ENCODE results near the gene RABEP2.
"Not testable (repeated sequence)": the region's sequence is repeated elsewhere in the genome, so short reads cannot be mapped to it uniquely, and the experiment has no call there.

Gene RABEP2

DNA sequence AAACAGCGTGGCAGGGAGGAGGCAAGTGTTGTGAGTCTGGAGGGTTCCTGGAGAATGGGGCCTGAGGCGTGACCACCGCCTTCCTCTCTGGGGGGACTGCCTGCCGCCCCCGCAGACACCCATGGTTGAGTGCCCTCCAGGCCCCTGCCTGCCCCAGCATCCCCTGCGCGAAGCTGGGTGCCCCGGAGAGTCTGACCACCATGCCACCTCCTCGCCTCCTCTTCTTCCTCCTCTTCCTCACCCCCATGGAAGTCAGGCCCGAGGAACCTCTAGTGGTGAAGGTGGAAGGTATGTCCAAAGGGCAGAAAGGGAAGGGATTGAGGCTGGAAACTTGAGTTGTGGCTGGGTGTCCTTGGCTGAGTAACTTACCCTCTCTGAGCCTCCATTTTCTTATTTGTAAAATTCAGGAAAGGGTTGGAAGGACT, 6.8 kb upstream of the RABEP2 start, which contains the start of gene CD19:
CD19 (plus strand) TSS at position 171 of the 425 bp plus-strand sequence; CDS start at position 201, 30 bp downstream.
- no peak for DNase-seq

DNA sequence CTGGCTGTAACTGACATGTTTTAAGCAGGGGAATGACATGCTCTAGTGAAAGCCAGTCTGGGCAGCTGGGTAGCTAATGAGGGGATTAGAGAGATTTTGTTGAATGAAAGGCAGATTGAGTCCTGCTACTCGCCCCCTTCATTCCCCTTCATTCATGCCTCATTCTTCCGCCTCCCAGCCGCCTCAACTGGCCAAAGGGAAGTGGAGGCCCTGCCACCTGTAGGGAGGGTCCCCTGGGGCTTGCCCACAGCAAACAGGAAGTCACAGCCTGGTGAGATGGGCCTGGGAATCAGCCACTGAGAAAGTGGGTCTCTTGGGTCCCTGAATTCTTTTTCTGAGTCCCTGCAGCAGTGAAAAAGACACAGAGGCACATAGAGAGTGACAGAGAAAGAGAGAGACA, 5.6 kb upstream of the RABEP2 start:
- DNase-seq: no peak

DNA sequence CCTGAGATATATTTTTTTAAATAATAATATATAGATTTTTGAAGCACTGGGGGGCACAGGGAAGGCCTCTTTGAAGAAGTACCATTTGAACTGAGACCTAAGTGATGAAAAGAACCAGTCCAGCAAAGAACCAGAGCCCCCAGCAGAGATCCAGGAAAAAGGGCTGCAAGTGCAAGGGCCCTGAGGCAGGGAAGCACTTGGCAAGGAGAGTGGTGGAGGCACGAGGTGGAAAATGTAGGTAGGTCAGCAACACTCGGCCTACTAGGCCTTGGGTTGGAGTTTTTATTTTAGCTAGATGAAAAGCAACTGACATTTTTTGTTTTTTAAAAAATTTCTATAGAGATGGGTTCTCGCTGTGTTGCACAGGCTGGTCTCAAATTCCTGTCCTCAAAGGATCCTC, 5.2 kb upstream of the RABEP2 start:
- DNase-seq: no peak

DNA sequence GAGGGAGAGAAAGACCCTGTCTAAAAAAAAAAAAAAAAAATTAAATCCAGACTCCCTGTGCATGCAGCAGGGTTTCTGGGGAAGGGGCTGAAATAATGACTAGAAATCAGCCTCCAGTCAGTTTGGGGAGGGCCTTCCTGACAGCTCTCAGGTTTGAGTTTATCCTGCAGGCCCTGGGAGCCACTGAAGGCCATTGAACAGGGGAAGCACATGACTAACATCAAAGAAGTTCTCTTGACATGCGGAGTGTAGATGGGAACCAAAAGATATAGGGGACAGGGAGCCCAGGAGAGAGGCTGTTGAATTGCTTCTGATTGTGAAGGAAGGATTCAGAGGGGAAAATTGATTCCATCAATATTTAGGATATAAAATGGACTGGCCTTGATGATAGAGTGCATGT, 2.8 kb upstream of the RABEP2 start:
- DNase-seq: no peak

DNA sequence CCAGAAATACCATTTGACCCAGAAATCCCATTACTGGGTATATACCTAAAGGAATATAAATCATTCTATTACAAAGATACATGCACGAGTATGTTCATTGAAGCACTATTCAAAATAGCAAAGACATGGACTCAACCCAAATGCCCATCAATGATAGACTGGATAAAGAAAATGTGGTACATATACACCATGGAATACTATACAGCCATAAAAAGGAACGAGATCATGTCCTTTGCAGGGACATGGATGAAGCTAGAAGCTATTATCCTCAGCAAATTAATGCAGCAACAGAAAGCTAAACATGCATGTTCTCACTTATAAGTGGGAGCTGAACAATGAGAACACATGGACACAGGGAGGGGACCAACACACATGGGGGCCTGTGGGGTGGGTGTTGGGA, 1.2 kb upstream of the RABEP2 start:
- not testable (repeated sequence) for DNase-seq

DNA sequence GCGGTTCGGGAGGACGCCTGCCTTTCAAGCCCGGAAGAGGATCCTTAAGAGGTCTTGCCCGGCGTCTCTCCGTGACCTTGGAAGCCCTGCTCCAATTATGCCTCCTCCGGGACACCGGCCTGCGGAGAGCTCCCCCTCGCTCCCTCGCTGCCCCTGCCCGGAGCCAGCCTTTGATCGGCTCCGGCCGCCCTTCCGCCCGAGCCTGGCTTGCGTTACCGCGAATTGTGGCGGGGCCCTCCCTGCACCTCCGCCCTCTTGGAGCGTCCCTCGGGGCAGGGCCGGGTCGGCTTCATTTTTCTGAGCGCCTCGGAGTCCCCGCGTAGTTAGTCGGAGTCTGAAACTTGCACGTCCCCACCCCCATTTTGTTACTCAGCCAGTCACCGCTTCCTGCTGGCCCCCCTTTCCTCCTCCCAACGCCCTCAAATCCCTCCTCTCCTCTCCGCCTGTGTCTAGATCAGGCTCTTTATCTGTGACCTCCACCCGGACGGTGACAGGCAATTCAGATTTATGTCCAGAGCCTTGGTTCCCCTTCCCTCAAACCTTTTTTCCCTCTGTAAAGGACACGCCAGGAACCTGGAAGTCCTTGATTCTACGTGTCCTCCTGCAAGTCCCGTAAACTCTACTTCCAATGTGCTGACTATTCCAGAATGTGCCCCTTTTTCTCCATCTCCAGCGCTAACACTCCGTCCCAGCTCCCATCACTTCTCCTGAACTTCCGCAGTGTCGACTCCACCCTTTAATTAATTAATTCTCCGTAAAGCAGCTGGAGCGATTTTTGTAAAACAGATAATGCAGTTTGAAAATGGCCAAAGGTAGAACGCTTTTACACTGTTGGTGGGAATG, 569 bp upstream of the RABEP2 start:
- peak; percentile 69 to 71 for DNase-seq

DNA sequence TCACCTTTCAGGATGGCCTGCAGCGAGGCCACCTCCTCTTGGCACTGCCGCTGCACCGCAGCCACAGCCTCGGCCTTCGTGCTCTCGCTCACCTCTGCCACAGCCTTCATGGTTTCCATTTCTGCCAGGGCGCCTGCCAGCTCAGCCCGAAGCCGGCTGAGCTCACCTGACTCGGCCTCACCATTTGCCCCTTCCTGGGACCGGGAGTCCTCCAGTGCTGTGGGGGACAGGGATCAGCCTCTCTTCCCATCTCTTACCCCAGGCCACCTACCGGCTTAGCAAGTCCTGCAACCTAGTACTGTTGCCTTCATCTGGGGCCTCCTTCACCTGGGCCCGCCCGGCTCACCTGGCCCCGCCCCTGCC, 658 bp downstream of the RABEP2 start:
- no peak for DNase-seq

DNA sequence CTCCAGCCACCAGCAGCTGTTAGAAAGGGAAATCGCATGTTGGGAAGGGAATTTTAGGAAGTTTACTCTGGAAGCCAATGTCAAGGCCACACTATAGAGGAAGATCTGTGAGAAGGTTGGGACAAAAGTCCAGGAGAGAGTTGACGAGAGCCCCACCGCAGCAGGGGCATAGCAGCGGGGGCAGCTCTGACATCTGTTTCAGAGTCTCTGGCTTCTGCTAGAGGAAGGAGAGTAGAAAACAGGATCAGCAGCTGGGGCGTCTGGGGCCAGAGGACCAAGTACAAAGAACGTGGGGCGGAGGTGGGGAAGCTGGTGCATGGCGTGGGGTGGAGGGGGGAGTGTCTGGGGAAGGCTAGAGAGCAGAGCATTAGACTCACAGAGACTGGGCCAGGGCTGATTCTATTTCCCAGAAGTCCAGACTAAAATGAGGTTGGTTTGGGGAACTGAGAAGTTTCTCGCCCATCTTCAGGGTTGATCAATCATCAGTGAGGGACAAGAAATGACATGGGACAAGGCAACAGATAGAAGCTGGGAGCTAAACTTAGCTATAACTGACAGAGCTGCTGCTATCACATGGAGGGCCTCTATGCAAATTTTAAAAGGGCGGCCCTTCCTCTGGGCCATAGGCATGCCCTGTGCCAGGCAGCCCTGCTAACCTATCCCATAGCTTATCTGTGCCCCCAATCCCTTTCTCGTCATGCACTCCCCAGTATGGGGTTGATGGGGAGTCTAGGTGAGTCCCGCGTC, 1.2 kb downstream of the RABEP2 start:
- no peak for DNase-seq

DNA sequence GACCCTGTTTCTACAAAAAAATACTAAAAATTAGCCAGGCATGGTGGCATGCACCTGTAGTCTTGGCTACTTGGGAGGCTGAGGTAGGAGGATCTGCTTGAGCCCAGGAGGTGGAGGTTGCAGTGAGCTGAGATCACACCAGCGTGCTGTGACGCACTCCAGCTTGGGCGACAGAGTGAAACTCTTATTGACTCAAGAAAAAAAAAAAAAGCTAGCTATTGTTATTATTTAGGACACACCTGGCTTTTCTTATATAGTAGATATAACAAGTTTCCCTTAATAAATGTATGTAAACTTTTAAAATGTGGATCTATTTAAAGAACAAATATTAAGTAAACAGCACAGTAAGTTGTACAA, 1.8 kb downstream of the RABEP2 start:
- no peak for DNase-seq

DNA sequence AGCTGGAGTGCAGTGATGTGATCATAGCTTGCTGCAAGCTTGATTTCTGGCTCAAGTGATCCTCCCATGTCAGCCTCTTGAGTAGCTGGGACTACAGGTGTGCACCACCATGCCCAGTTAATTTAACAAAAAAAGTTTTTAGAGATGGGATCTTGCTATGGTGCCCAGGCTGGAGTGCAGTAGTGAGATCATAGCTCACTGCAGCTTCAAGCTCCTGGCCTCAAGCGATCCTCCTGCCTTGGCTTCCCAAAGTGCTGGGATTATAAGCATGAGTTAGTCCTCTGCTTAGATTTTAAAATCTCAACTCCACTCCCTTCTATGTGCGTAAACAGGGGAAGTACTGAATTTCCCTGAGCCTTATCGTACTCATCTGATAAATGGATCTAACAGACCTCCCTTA, 6.3 kb downstream of the RABEP2 start:
- DNase-seq: no peak

DNA sequence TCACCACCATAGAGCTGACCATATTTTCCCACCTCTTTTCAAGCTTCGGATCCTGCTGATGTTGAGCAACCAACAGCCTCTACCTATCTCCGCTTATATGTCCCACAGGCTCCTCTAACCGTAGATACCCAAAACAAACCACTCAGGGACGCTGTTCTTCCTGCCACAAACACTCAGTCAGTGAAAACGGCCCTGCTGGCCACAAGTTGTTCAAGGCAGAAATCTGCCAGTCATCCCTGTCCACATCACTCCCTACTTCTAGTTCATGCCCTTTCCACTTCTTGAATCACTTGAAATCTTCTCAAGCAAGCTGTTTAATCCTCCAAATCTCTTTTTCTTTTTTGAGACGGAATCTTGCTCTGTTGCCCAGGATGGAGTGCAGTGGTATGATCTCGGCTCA, 7.9 kb downstream of the RABEP2 start:
- no peak for DNase-seq

DNA sequence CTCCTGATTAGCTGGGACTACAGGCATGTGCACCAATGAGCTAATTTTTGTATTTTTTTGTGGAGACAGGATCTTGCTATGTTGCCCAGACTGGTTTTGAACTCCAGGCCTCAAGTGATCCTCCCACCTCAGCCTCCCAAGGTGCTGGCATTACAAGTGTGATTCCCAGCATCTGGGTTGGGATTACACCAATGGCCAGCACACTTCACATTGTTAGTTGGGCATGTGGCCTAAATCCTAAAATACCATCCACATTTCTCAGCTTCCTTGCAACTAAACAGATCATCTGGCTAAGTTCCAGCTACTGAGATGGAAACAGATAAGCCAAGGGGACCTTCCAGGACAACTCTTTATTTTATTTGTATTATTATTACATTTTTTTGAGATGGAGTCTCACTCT, 9.9 kb downstream of the RABEP2 start:
- DNase-seq: no peak

DNA sequence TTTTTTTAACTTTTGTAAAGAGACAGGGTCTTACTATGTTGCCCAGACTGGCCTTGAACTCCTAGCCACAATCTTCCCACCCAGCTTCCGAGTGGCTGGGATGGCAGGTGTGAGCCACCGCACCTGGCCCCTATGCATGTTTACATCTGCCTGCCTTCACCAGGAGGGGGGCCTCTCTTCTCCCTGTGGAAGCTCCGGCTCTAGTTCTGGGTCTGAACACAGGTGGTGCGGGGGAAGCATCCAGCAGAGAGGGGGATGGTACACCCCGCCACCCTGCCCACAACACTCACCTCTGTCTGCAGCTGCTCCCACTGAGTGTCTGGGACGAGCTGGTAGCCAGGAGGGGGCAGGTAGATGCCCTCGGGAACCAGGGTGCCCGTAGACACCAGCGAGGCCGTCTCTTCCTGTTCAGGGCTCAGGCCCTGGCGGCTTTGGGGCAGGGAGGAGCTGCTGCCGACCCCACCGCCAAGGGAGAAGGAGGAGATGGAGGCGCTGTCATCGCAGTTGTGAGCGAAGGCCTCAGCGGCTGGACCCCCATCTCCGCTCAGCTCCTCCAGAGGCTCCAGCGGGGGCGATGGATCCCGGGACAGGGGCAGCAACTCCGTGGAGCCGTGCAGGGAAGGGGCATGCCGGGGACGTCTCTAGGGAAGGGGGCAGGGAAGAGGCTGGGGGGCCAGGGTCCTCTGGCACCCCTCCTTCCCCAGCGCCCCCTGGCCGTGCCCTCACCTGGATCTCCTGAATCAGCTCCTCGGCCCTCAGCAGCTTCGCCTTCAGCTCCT, 10.9 kb downstream of the RABEP2 start:
- DNase-seq: no peak

DNA sequence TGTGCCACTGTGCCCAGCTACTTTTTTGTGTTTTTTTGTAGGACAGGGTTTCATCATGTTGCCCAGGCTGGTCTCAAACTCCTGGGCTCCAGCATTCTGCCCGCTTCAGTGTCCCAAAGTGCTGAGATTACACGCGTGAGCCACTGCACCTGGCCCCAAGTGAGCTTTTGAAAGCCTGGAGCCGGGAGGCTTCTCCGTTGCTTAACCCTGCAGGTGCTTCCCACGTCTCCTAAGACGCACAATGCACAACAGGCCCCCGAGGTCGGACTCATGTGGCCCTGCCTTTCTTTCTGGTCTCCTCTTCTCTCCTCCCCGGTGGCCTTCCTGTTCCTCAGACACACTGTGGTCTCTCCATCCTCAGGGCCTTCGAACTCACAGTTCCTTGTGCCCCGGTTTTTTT, 12.5 kb downstream of the RABEP2 start:
- DNase-seq: no peak

DNA sequence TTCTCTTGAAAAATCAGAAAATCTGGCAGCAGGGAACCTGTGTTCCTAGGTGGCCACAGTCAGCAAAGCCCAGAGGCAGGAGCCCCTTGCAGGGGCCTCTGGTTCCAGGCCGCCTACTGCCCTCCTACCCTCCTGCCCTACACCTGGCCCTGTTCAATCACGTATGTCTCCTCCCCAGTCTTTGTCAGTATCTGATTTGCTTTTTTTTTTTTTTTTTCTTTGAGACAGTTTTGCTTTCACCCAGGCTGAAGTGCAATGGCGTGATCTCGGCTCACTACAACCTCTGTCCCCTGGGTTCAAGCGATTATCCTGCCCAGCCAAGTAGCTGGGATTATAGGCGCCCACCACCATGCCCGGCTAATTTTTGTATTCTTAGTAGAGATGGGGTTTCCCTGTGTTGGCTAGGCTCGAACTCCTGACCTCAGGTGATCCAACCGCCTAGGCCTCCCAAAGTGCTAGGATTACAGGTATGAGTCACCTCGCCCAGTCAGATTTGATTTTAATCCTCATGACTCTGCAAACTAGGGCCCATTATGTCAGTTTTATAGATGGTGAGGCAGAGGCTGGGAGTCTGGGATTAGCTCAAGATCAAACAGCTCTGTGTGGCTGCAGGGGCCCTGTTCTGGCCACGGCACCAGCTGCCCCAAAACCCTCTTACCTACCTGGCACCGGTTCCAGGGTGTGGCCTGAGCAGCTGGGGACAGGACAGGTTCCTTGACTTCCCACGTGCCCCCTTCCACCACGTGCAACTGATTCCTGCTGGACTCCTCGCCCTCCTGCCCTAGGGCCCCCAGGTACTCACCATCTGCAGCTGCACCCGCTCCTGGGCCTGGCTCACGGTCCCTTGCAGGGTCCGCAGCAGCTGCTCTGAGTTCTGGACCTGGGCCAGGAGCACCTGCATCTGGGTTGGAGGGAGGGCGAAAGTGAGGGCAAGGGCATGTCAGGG, 14.7 kb downstream of the RABEP2 start:
- DNase-seq: no peak

DNA sequence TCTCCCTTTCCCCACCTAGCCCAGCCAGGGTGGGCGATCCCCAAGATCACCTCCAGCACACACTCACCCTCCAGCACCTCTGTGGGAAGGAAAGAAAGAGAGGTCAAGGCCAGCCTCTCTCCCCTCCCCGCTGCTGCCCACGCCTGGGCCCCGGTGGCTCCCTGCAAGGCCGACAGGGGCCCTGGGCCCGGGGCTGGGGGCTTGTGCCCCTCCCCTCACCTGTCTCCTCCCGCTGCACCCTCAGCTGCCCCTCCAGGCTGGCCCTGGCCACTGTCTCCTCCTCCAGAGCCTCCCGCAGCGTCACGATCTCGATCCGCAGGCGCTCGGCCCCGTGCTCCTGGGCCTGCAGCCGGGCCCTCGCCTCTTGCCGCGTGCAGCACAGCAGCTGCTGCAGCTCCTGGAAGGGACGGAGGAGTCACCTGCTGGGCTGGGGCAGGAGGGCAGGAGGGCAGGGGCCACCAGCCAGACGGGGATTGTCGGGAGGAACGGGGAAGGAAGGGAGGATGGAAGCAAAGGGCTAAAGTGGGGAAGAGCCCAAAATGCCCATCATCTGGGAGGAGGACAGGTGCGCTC, 19.2 kb downstream of the RABEP2 start:
- no peak for DNase-seq

DNA sequence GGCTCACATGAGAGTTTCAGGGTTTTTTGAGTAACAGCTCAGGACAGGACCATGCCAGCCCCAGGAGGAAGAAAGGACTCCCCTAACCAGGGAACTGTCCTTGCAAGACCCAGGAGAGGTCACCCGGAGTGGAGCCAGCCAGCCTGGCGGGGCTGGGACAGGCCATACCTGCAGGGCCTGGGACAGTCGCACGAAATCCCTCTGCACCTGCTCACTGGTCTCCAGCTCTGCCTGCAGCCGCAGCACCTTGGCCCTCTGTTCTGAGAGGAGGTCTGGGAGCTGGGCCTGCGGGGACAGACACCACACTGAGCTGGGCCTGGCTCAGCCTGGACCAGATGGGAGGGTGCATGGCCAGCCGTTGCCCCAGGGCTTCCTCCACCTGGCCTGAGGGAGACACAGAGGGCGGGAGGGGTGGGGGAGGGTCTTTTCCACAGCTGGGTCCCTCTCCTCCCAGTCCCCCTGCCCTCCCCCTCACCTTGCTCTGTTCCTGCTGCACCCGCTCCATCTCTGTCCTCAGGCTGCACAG, 19.7 kb downstream of the RABEP2 start:
- DNase-seq: no peak

DNA sequence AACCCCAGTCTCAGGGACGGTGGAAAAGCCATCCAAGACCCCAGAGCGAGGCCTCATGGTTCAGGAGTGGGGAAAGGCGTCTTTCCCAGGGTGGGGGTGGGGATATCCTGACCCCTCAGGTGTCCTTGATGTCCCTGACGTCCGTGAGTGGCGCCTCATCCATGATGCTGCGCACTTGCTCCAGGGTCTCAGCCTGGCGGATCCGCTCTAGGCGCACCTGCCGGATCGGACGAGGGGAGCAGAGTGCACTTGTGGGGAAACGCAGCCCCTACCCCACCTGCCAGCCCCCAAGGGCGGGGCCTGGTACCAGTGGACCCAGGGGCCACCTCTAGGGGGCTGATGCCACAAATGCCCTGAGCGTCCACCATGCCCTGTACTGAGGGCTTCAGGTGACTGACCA, 20.2 kb downstream of the RABEP2 start:
- DNase-seq: no peak

DNA sequence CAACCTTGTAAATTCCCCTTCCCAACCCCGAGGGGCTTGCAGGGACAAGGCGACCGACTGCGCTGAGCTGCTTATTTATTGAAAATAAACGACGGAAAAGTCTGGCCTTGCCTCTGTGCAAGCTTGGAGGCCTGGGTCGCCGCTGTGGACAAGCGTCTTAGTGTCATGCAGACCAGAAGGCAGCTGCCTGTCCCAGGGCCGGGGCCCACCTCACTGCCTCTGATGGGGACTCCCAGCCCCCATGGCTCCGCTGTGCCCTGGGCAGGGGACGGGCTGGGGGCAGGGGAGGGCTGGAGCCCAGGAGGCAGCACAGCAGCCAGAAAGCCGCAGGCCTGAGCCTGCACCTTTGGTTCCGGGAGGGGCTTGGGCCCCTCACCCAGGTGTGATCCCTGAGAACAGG, 20.7 kb downstream of the RABEP2 start:
- DNase-seq: no peak

DNA sequence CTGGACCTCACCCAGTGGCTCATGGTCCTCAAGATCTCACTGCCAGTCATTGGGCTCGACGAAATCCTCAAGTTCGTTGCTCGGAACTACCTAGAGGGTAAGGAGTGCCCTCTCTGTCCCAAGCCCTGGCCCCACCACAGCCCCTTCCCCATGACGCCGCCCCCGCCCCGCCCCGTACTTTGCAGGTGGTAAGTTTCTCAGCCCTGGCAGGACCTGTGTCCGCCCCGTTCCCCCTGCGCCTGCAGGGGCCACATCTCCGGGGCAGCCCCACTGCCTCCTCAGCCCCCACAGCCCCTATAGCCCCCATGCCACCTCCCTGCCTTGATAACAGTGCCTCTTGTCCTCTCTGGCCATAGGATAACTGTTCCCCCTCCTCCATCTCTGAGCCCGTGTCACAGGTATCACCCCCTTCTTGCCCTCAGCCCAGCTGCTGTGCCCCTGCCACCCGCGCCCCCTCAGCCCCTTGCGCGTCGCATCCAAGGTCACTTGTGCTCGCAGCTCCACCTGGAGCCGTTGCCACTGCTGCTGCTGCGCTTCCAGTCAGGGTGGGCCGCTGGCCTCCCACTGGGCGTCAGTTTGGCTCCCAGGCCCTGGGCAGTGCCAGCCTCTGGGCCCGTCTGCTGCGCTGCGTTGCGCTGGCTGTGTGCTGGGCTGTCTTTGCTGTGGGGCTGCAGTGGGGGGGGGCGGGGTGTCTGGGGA, 21.5 kb downstream of the RABEP2 start:
- DNase-seq: no peak

DNA sequence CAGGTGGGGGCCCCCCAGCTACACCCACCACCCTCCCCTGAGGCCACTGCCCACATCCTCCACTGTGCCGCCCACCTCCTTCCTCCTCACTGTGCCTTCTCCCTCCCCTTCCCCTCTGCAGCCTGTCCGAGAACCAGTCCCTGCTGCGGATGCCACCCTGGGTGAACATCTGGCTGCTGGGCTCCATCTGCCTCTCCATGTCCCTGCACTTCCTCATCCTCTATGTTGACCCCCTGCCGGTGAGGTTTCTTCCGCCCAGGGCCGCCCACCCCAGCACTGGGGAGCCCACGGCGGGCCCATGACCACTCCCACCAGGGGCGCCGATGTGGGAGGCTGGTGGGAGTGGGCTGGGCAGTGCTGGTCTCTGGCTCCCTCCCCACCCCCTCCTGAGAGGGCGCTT, 22.1 kb downstream of the RABEP2 start:
- DNase-seq: no peak
